Measurements from ENCODE around the gene HK2. TPM values are rescaled to one million over a fixed set of nuclear protein-coding genes. Genes with fewer than 3 reads are reported as not detected.

Gene HK2
- total RNA-seq, 2 donors from 2014 or later = 6.9 to 13.4 TPM

- ATAC-seq (ENCODE audit: insufficient number of reproducible peaks, low FRiP score, low read depth) = peak; percentile 74
- Histone ChIP-seq H3K27me3 (replicated peaks; ENCODE audit: insufficient read depth) (no peaks in the 10 kb centered on the region), H3K36me3 (no peaks in the 10 kb centered on the region), H3K4me3 (peak overlapping the region; percentile 31), H3K9me3 (no peaks in the 10 kb centered on the region), H3K27ac (peak overlapping the region; percentile 82 to 84), H3K4me1 (ENCODE audit: control insufficient read depth in 1 of 2, low read depth in 2 of 2) (peaks cover 37 to 54% of the 10 kb centered on the region in 2 donors)
- peak; percentile 86 for DNase-seq (ENCODE audit: low spot score)
- TF ChIP-seq, protein P1, sequence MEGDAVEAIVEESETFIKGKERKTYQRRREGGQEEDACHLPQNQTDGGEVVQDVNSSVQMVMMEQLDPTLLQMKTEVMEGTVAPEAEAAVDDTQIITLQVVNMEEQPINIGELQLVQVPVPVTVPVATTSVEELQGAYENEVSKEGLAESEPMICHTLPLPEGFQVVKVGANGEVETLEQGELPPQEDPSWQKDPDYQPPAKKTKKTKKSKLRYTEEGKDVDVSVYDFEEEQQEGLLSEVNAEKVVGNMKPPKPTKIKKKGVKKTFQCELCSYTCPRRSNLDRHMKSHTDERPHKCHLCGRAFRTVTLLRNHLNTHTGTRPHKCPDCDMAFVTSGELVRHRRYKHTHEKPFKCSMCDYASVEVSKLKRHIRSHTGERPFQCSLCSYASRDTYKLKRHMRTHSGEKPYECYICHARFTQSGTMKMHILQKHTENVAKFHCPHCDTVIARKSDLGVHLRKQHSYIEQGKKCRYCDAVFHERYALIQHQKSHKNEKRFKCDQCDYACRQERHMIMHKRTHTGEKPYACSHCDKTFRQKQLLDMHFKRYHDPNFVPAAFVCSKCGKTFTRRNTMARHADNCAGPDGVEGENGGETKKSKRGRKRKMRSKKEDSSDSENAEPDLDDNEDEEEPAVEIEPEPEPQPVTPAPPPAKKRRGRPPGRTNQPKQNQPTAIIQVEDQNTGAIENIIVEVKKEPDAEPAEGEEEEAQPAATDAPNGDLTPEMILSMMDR (IDR thresholded peaks at IDR 0.05) = no peak
Observed at GRCh38 chr2:74845217-74845751, 11.4 kb downstream of the HK2 start.

- Histone ChIP-seq H3K27ac (peak overlapping the region; percentile 82 to 84), H3K4me3 (peak overlapping the region; percentile 31), H3K4me1 (ENCODE audit: control insufficient read depth in 1 of 2, low read depth in 2 of 2) (peaks cover 37 to 54% of the 10 kb centered on the region in 2 donors), H3K36me3 (no peaks in the 10 kb centered on the region), H3K27me3 (replicated peaks; ENCODE audit: insufficient read depth) (no peaks in the 10 kb centered on the region), H3K9me3 (no peaks in the 10 kb centered on the region)
- no peak for ATAC-seq (ENCODE audit: insufficient number of reproducible peaks, low FRiP score, low read depth)
- no peak for DNase-seq (ENCODE audit: low spot score)
- TF ChIP-seq, protein P1 (IDR thresholded peaks at IDR 0.05) = no peak
Observed at GRCh38 chr2:74845991-74846390, 12.1 kb downstream of the HK2 start.

DNA sequence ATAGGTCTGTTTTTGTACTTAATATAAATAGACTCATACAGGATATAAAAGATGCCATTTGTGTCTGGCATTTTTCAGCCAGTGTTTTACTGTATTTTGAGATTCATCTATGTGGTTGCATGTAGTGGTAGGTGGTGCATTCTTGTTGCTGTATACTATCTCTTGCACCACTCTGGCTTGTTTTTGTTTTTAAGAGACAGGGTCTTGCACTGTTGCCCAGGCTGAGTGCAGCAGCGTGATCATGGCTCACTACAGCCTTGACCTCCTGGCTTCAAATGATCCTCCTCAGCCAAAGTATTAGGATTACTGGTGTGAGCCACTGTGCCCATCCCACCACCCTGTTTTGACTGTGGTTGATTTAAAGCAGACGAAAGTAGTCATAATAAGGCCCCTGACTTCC lies 12.6 kb downstream of the HK2 start:
- ATAC-seq (ENCODE audit: insufficient number of reproducible peaks, low FRiP score, low read depth) (no peak), DNase-seq (ENCODE audit: low spot score) (no peak)
- Histone ChIP-seq H3K27ac (peak overlapping the region; percentile 82 to 84), H3K4me3 (no peak overlapping the region), H3K27me3 (replicated peaks; ENCODE audit: insufficient read depth) (no peaks in the 10 kb centered on the region), H3K9me3 (no peaks in the 10 kb centered on the region), H3K4me1 (ENCODE audit: control insufficient read depth in 1 of 2, low read depth in 2 of 2) (peaks cover 37 to 54% of the 10 kb centered on the region in 2 donors), H3K36me3 (no peaks in the 10 kb centered on the region)
- TF ChIP-seq, protein P1 (IDR thresholded peaks at IDR 0.05) = no peak

GRCh38 chr2:74847070-74847858 lies 13.3 kb downstream of the HK2 start:
- Histone ChIP-seq H3K36me3 (no peaks in the 10 kb centered on the region), H3K4me3 (no peak overlapping the region), H3K9me3 (no peaks in the 10 kb centered on the region), H3K27me3 (replicated peaks; ENCODE audit: insufficient read depth) (no peaks in the 10 kb centered on the region), H3K4me1 (ENCODE audit: control insufficient read depth in 1 of 2, low read depth in 2 of 2) (peaks cover 37 to 54% of the 10 kb centered on the region in 2 donors), H3K27ac (no peak overlapping the region)
- DNase-seq (ENCODE audit: low spot score) (no peak), ATAC-seq (ENCODE audit: insufficient number of reproducible peaks, low FRiP score, low read depth) (no peak)
- TF ChIP-seq, protein P1 (IDR thresholded peaks at IDR 0.05) = no peak

GRCh38 chr2:74849228-74849892 lies 15.4 kb downstream of the HK2 start:
- Histone ChIP-seq H3K4me3 (peak overlapping the region; percentile 36), H3K27me3 (replicated peaks; ENCODE audit: insufficient read depth) (no peaks in the 10 kb centered on the region), H3K36me3 (no peaks in the 10 kb centered on the region), H3K27ac (peak overlapping the region in 1 of 2 donors; percentile 39), H3K9me3 (no peaks in the 10 kb centered on the region), H3K4me1 (ENCODE audit: control insufficient read depth in 1 of 2, low read depth in 2 of 2) (peaks cover 23 to 39% of the 10 kb centered on the region in 2 donors)
- TF ChIP-seq, protein P1 (IDR thresholded peaks at IDR 0.05) = no peak
- no peak for ATAC-seq (ENCODE audit: insufficient number of reproducible peaks, low FRiP score, low read depth)
- DNase-seq (ENCODE audit: low spot score) = no peak
